GM13977 (cell line): ENCODE measurements around the gene PLA2G3.

Source experiments
- DNase-seq: peaks from one replicate; pipeline ENCODE4 v3.0.0; 2012; ENCODE audit warnings: low spot score
- in situ Hi-C: fragments of 300-500 bp; cut with MboI; formaldehyde crosslinking; loops from one replicate; pipeline ENCODE4 v1.12.0; 2022; ENCODE audit warnings: low sequenced_read_pairs, low pct_unique_long_range_greater_than_20kb, mixed read lengths, inconsistent platforms; ENCODE audit not compliant: unreplicated experiment
- TF ChIP-seq, protein P1 (sequence below): IDR thresholded peaks from 2 replicates; pipeline ENCODE4 v1.5.1; 2012; ENCODE audit warnings: mild to moderate bottlenecking, control low read depth; ENCODE audit not compliant: insufficient read depth; ENCODE audit errors: extremely low read depth, missing control alignments

PLA2G3 gene

GRCh38 chr22:31091106-31091975 lies 49.0 kb downstream of the PLA2G3 start:
- DNase-seq = peak; percentile 14
- TF ChIP-seq, protein P1, sequence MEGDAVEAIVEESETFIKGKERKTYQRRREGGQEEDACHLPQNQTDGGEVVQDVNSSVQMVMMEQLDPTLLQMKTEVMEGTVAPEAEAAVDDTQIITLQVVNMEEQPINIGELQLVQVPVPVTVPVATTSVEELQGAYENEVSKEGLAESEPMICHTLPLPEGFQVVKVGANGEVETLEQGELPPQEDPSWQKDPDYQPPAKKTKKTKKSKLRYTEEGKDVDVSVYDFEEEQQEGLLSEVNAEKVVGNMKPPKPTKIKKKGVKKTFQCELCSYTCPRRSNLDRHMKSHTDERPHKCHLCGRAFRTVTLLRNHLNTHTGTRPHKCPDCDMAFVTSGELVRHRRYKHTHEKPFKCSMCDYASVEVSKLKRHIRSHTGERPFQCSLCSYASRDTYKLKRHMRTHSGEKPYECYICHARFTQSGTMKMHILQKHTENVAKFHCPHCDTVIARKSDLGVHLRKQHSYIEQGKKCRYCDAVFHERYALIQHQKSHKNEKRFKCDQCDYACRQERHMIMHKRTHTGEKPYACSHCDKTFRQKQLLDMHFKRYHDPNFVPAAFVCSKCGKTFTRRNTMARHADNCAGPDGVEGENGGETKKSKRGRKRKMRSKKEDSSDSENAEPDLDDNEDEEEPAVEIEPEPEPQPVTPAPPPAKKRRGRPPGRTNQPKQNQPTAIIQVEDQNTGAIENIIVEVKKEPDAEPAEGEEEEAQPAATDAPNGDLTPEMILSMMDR = no peak
- in situ Hi-C loops = no loop called here

- DNase-seq = peak; percentile 18
- TF ChIP-seq, protein P1 = no peak
- in situ Hi-C loops = no loop called here
Observed at GRCh38 chr22:31090217-31091085, 49.9 kb downstream of the PLA2G3 start.

DNA sequence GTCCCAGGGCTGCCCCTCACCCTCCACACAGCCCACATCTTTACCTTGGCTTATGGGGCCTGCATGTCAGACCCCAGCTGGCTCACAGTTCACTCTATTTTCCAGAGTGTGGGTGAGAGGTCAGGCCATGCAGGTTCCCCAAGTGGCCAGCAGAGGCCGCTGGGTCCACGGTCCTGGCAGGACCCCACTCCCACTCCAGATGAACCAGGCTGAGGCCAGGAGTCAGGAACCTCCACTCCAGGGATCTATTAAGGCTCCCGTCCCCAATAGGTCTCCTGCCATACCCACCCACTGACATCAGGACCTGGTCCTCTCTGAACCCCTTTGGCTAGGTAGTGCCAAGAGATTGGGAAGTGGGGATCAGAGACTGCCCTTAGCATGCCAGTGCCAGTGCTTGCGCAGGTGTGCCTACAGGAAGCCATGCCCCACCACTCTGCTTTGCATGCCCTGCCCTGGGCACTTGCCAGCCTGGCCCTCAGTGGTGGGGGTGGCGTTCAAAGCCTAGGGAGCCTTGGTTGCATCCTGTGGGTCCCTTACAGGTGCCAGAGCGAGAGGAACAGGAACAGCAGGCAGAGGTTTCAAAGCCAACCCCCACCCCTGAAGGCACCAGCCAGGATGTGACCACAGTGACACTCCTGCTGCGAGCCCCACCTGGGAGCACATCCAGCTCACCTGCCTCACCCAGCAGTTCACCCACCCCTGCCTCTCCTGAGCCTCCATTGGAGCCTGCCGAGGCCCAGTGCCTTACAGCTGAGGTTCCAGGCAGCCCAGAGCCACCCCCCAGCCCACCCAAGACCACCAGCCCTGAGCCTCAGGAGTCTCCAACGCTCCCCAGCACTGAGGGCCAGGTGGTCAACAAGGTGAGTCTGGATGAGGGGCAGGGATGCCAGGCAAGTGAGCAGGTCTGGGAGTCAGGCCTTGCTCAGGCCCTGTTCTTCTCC lies 50.9 kb downstream of the PLA2G3 start:
- DNase-seq = peak; percentile 82
- TF ChIP-seq, protein P1 = peak; percentile 90
- in situ Hi-C loops = loop anchor here (10.0 kb wide), 1 partner anchor 325 kb away; no protein-coding TSS in a partner anchor

GRCh38 chr22:31088233-31088986 lies 51.9 kb downstream of the PLA2G3 start:
- TF ChIP-seq, protein P1 = no peak
- in situ Hi-C loops = loop anchor here (10.0 kb wide), 1 partner anchor 324 kb away; no protein-coding TSS in a partner anchor

GRCh38 chr22:31087744-31088215 lies 52.5 kb downstream of the PLA2G3 start:
- no peak for DNase-seq
- TF ChIP-seq, protein P1 = no peak
- in situ Hi-C loops = loop anchor here (10.0 kb wide), 1 partner anchor 323 kb away; no protein-coding TSS in a partner anchor

More at GRCh38 chr22:31088233-31088986, 51.9 kb downstream of the PLA2G3 start:
- no peak for DNase-seq
